GM15510 (cell line): Measurements from ENCODE around the gene HAAO.

ENCODE experiments used
- POLR2A ChIP-seq: IDR thresholded peaks from 3 replicates; pipeline ENCODE4 v1.6.1; 2011; ENCODE audit warnings: borderline replicate concordance; ENCODE audit not compliant: insufficient read length; ENCODE audit errors: extremely low read depth

Gene HAAO

DNA sequence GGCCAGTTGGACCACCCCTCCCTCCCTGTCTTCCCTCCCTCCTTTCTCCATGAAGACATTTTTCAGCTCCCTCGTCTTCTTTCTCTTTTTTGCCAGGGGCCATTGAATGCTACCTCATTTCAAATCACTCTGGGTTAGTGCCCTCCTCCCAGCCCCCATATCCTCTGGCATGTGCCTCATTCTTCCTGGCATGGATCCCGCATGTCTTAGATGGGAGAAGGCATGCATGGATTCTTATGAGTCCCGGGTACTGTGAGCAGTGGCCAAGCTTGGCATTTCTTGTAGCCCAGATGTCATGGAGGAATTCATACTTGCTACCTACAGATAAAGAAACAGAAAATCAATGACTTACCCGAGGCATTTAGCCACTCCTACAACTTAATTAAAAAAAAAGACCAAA is 9.0 kb upstream of the HAAO start:
- no peak for TF ChIP-seq POLR2A

DNA sequence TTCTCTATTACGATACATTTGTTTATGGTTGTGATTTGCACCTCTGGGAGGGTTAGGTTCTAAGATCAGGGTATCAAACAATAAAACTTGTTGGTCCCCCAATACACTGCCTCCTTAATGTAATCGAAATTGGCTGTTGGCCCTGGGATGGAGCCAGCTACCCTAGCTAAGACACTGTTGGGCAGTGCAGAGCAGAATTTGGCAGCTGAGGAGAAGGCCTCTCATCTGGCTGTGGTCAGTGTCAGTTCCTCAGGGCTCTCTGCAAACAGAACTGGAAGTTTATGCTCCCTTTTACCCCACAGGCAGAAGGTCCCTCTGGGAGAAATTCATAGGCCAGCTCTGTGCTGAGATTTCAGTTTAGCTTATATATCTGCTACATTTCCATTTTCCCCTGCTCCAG is 8.6 kb upstream of the HAAO start:
- TF ChIP-seq POLR2A = no peak

DNA sequence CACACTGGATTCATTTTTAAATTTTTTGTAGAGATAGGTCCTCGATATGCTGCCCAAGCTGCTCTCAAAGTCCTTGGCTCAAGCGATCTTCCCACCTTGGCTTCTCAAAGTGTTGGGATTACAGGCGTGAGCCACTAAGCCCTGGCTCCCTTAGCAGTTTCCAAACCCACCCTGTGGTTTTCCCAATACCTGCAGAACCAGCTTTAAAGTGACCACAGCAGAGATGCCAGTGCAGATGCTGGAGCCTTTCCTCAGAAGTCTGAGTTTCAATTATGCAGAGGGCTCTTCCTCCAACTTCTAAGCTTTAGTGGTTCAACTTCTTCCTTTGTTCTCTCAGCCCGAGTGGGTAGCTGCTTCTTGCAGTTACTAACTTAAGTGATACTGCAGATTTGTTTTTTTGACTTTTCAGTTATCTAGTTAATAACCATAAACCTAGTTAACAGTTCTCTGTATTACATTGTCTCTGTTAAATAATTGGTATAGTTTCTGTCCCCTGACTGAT is 8.1 kb upstream of the HAAO start:
- TF ChIP-seq POLR2A = no peak

DNA sequence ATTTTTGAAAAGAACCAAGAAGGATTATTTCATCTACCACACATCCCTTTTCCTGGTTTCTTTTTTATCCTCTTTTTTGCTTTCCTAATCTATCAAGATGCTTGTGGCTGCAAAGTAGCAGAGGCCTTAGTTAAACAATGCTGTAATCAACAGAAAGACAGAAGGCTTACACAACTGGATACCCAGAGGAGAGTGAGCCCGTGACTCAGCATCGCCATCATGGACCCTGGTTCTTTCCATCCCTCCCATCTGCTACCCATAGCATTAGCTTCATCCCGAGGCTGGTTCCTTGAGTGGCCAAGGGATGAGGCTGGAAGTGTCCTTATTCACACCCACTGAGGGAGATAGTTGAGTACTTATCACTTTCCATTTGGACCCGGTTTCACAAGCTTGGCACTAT is 7.5 kb upstream of the HAAO start:
- TF ChIP-seq POLR2A = no peak

DNA sequence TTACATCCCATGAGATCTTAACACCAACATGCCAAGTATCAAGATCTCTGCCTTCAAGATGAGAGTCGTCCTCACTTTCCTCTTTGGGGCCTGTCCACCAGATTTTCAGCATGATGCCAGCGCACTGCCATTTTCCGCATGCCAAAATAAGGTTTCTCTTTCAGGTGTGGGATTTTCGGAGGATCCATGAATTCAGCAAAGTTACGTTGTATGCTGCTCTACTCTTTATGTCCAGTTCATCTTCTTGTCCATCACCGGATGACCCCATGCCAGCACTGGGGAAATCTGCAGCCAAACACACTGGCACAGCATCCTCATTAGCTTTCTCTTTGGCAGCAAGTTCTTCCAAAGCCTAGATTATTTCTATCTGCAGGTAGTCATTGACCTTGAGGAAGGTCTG is 4.9 kb upstream of the HAAO start:
- TF ChIP-seq POLR2A = no peak

DNA sequence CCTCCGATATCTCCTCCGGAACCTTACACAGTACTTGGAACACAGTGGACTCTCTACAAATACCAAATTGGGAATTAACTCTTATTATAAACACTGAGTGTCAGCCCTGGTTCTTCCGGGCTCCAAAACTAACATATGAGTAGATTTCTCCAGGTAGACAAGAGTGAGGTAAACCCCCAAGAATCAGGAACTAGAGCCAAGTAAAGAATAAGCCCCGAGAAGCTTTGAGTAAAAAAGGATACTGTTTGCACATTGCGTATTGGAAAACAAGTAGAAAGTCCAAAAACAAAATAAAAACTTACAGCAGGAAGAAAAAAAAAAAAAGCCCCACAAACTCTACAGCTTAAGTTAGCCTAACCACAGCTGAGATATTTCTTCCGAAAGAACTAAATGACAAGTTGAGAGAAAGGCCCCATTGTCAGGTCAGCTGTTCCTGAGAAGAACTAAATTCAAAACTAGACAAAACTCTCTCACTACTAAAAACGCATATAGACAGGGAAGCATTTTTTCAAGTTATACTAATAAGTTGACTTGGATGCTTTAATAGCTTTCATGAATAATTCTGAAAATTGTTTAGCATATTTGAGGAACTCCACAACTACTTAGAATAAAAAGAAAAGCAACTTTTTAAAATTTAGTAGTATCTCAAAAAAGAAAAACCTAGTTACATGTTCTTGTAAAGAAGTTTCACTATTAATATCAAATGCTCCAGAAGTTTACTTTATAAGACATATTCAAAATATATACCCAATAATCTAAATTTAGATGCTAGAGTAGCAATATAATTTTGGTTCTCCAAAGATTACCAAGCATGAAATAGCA is 4.3 kb upstream of the HAAO start:
- no peak for TF ChIP-seq POLR2A

DNA sequence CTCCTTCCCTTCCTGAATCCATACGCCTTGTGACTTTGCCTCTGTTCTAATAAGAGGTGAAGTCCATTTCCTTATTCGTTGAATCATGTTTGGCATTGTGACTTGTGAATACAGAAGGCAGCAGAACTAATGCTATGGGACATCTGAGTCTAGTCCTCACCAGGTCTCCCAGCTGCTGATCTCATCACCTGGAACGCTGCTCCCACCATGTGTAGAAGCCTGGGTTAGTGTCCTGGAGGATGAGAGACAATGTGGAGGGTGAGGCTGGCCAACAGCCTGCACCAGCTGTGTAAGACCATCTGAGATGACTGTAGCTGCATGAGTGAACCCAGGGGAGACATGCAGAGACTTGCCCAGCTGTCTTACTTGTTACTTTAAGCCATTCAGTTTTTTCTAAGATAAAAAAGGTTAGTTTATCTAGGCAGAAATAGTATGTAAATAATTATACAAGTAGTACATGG is 3.5 kb upstream of the HAAO start:
- TF ChIP-seq POLR2A = peak; percentile 46

DNA sequence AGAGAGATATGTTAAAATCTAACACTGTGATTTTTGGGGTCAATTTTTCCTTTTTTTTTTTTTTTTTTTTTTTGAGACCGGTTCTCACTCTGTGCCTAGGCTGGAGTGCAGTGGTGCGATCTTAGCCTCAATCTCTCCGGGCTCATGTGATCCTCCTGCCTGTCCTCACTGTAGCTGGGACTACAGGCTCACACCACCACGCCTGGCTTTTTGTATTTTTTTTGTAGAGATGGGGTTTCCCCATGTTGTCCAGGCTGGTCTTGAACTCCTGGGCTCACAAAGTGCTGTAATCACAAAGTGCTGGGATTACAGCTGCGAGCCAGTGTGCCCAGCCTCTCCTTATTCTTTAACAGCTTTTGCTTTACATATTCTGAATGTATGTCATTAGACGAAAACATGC is 2.9 kb upstream of the HAAO start:
- TF ChIP-seq POLR2A = no peak

DNA sequence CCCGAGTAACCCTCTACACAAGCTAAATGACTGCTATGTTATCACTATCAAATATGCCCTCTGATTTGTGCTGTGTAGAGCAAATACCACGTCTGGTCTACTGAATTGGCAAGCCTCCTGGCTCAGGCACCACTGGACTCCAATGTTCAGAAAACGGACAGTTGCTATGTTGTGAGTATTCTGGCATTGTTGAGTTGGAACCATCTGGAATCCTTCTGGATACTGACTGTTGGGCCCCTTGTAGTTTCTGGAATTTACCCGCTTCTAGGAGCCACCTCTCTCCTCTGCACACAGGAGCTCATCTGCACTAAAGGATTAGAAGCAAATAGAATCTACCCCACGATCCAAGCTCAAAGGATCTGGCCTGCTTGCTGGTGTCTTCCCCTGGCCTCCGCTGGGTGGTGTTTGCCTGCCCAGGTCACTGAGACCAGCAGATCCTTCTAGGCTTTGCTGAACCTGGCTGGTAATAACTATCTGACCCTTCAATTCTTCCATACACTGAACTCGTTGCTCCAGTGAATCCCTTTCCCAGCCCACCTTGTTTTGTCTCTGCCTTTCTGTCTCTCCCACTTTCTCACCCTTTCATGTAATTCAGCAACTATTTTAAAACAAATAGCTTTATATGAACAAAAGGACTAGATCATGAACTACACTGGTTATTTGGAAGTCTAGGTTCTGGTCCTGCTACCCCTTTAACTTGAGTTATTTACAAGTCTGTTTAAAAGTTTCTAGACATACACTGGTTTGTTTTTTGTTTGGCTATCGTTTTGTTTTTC is 2.1 kb upstream of the HAAO start:
- TF ChIP-seq POLR2A = peak; percentile 24

DNA sequence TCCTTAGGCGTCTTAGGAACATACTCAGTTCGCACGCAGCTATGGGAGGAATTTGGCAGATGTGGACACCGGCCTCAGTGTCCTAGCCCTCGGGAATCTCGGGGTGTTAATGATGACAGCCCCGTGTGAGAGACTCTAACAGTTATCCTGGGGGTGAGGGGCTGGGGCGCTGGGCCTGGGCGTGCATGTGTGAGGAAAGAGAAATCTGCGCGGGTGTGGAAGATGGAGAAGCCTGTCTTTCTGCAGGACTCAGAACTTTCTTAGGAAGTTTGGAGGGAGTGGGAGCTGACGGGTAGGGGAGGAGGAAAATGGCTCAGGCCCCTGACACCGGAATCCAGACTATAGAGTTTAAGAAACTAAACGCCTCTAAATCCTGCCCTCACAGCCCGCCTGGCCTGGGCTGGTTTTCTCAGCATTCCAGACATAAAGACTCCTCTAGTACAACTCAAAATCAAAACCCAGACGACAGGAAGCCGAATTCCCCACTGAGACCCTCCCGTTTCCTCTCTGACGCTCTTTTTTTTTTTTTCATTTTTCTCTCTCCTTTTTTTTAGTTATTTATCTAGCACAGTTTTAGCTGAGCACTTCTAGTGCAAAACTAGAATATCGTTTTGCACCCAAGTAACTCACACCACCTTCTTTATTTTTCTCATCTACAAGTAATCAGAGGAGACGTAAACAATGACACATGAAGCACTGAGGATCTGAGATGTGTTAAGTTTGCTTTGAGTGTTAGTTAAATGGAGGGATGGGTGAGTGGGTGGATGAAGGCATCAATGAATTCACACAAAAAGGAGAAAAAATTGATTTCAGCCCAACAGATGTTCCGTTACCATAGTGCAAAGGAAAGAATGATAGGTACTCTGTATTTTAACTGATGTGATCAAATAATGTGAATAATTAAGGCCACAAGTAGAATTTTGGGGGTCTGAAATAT is 1.2 kb upstream of the HAAO start:
- TF ChIP-seq POLR2A = no peak

DNA sequence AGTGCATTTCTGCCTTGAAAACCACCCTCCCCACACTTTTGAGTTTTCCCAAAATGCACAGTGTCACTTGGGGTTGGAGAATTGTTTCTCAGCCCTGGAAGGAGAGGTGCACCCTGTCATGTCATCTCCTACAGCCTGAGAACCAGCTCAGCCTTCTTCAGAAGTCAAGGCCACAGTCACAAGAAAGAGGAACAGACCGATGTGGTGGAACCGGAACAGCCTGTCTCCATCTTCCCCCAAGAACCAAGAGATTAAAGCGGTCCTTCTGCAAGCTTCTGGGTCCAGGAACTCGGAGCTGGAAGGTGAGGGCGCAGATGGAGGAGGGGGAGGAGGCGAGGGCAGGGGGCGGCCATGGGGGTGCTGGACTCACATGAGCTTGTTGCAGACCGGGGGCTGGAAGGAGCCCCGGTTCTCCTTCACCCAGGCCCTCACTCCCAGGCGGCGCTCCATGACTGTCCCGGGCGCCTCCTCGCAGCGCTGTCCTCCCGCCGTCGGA is 248 bp downstream of the HAAO start:
- TF ChIP-seq POLR2A = peak; percentile 62

DNA sequence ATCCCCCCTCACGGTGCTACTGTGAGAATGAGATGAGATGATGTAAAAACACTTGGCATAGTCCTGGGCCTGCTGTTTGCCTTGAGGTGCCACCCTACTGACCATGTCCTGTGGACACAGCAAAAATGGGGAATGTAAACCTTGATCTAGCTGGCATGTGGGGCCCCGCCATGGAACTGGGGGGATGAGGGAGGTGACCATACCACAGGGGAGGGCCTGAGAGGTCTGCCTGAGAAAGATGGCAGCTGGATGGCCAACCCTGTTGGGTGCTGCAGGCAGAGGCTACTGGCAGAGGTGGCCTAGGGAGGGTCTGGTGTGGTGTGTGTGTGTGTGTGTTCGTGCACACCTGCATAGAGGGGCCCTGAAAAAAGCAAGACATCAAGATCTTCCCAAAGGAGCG is 777 bp downstream of the HAAO start:
- no peak for TF ChIP-seq POLR2A

DNA sequence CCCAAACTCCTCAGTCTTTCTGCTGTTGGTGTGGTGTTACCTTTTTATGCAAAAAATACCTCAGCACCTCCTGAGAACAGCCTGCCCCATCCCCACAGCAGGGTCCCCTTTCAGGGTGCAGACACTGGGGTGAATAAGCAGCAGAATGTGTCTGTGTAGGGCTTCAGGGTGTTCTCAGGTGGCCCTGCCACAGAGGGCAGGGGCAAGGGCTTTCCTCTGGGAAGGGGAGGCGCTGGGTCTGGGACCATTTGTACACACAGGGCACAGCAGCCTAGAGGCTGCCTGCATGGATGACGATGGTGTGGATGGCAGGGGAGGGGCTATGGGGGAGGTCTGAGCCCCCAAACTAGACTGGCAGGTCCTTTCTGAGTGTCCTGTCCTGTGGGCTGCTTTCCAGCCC is 2.6 kb downstream of the HAAO start:
- no peak for TF ChIP-seq POLR2A

DNA sequence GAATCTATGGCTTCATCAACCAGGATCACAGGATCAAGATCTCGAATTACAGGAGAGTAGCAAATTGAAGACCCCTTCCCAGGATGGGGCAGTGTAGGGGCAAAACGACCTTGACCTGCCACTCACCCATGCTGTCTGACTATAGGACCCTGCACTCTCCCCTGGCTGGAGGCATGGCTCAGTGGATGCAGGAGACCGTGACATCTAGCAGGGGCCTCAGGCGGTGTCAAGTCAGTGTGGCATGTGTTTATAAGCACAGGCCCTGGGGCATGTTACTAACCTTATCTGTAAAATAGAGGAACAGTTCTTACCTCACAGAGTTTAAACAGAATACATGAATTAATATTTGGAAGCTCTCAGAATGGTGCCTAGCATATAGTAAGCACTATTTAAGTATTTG is 3.5 kb downstream of the HAAO start:
- no peak for TF ChIP-seq POLR2A

DNA sequence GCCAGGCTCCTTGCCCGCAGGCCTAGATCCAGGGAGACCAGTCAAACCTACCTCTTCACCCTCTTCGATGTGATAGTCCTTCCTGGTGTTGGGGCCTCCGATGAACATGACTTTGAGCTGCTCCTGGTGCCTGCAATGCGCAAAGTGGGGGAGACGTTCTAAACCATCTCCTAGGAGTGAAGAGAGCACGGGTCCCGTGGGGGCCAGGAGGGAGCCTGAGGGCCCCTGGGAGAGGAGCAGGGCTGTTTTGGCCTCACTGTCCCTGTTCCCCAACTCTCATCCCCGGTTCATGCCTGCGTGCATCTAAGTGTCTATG is 3.9 kb downstream of the HAAO start:
- TF ChIP-seq POLR2A = no peak
